ENCODE measurements around the gene TMEM147.

DNA sequence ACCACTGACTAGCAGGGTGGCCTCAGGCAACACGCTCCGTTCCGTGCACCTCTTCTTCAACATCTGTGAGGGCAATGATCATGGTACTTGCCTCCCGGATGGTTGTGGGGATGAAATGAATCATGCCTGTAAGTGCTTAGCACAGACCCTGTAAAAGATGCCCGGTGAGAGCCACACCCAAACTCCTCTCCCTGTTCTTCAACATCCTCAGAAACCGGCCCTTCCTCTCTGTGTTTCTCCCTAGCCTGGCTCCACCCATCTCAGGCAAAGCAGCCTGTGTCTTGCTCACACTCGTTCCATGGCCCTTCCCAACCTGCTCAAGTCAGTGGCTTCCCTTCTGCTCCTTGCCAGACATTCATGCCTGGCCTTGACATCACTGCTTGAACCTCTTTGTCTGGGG lies 26.1 kb upstream of the TMEM147 start:
- TF ChIP-seq, protein P1, sequence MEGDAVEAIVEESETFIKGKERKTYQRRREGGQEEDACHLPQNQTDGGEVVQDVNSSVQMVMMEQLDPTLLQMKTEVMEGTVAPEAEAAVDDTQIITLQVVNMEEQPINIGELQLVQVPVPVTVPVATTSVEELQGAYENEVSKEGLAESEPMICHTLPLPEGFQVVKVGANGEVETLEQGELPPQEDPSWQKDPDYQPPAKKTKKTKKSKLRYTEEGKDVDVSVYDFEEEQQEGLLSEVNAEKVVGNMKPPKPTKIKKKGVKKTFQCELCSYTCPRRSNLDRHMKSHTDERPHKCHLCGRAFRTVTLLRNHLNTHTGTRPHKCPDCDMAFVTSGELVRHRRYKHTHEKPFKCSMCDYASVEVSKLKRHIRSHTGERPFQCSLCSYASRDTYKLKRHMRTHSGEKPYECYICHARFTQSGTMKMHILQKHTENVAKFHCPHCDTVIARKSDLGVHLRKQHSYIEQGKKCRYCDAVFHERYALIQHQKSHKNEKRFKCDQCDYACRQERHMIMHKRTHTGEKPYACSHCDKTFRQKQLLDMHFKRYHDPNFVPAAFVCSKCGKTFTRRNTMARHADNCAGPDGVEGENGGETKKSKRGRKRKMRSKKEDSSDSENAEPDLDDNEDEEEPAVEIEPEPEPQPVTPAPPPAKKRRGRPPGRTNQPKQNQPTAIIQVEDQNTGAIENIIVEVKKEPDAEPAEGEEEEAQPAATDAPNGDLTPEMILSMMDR (IDR thresholded peaks at IDR 0.05; ENCODE audit: low read depth, low read length, missing input control) = no peak
- TF ChIP-seq RAD21 (IDR thresholded peaks at IDR 0.05) (no peak), GABPA (IDR thresholded peaks at IDR 0.05 in 1 of 2, conservative IDR thresholded peaks at IDR 0.05 in 1 of 2) (no peak)
